HCT116 (cell line): Measurements from ENCODE around the gene PRKN. TPM values are rescaled to one million over a fixed set of nuclear protein-coding genes. Genes with fewer than 3 reads are reported as not detected.

Experiments used
- ATAC-seq: fragments of 200-7000 bp; cut with Tn5 transposase; 2 replicates; pipeline ENCODE4 v1.9.1; 2020; ENCODE audit warnings: mild to moderate bottlenecking, moderate library complexity
- BruUV-seq: library from RNA; stranded (reverse); fragments of 400-500 nt; replicated peaks from 2 replicates; lab custom pipeline; 2021; lab: Mats Ljungman, UMichigan
- CTCF ChIA-PET: fragments of 300-600 bp; sonication (Branson Sonifier 250); formaldehyde crosslinking; loops from one replicate; lab custom pipeline; 2021; ENCODE audit warnings: antibody characterized with exemption; lab: Charles Lee
- POLR2A ChIA-PET: fragments of 300-600, 350-600 bp; sonication (Branson Sonifier 250); formaldehyde crosslinking; loops from one replicate; lab custom pipeline; 2021; ENCODE audit warnings: antibody characterized with exemption; lab: Charles Lee
- RAD21 ChIA-PET, 2 experiments: fragments of 300-600 bp; sonication (Branson Sonifier 250); formaldehyde crosslinking; loops; one replicate each; lab custom pipeline; 2023; ENCODE audit warnings: low total read pairs in 2 of 2; ENCODE audit not compliant: uncharacterized antibody in 2 of 2, unreplicated experiment in 2 of 2, low non-redundant PET in 1 of 2; lab: Charles Lee
- DNase-seq: peaks from one replicate; pipeline ENCODE4 v3.0.0-alpha.2; 2010; ENCODE audit warnings: low read depth, low spot score
- H2AFZ ChIP-seq: fragments of 200-600 bp; shearing (Covaris generic), sonication (generic); 2 replicates; pipeline ENCODE4 v1.6.1; 2017; ENCODE audit warnings: low read depth, mixed run types, mixed read lengths, antibody characterized with exemption, low read length; ENCODE audit not compliant: poor library complexity, severe bottlenecking
- H3K27ac ChIP-seq: 2 replicates; pipeline ENCODE4 v1.5.1; 2012; ENCODE audit warnings: low read depth, low read length
- H3K27me3 ChIP-seq: fragments of 200-600 bp; sonication (generic); 2 replicates; pipeline ENCODE4 v1.6.1; 2016; ENCODE audit warnings: mixed run types, low read length, mixed read lengths; ENCODE audit not compliant: insufficient read depth
- H3K36me3 ChIP-seq, 2 experiments: fragments of 200-500 bp in 1 of 2; fragments of 200-600 bp in 1 of 2; sonication (Bioruptor generic) in 1 of 2; sonication (generic) in 1 of 2; 2 replicates each; pipeline versions ENCODE4 v1.5.1 to v1.6.1; 2014 to 2016; ENCODE audit warnings: low read length in 2 of 2, inconsistent platforms in 1 of 2, mixed read lengths in 1 of 2, mixed run types in 1 of 2; ENCODE audit not compliant: insufficient read depth in 2 of 2, control insufficient read depth in 1 of 2
- H3K4me1 ChIP-seq, 2 experiments: fragments of 200-600 bp in 1 of 2; sonication (generic) in 1 of 2; 2 replicates each; pipeline versions ENCODE4 v1.5.1 to v1.6.1; 2012 to 2017; ENCODE audit warnings: low read length in 2 of 2, inconsistent platforms in 1 of 2, mild to moderate bottlenecking in 1 of 2, mixed read lengths in 1 of 2, mixed run types in 1 of 2, moderate library complexity in 1 of 2; ENCODE audit not compliant: insufficient read depth in 2 of 2, control insufficient read depth in 1 of 2
- H3K4me2 ChIP-seq: fragments of 200-600 bp; sonication (generic); 2 replicates; pipeline ENCODE4 v1.6.1; 2017; ENCODE audit warnings: mixed run types, low read length, mixed read lengths
- H3K4me3 ChIP-seq, 2 experiments: fragments of 200-600 bp in 1 of 2; sonication (generic) in 1 of 2; replicated peaks in 1 of 2; 2 replicates each; pipeline ENCODE4 v1.5.1; 2011 to 2016; ENCODE audit warnings: low read length in 2 of 2, control low read depth in 1 of 2, low read depth in 1 of 2, mild to moderate bottlenecking in 1 of 2, mixed read lengths in 1 of 2, mixed run types in 1 of 2
- H3K79me2 ChIP-seq: fragments of 200-600 bp; sonication (generic); 2 replicates; pipeline ENCODE4 v1.6.1; 2017; ENCODE audit warnings: mild to moderate bottlenecking, mixed run types, low read length, moderate library complexity, mixed read lengths; ENCODE audit not compliant: insufficient read depth
- H3K9ac ChIP-seq: fragments of 200-600 bp; sonication (generic); 2 replicates; pipeline ENCODE4 v1.6.1; 2016; ENCODE audit warnings: low read length, mixed read lengths
- H3K9me2 ChIP-seq: fragments of 200-600 bp; sonication (generic), shearing (Covaris generic); 2 replicates; pipeline ENCODE4 v1.6.1; 2017; ENCODE audit warnings: mixed run types, mild to moderate bottlenecking, moderate library complexity; ENCODE audit not compliant: insufficient read depth
- H3K9me3 ChIP-seq, 2 experiments: fragments of 200-500 bp in 1 of 2; fragments of 200-600 bp in 1 of 2; sonication (Bioruptor generic) in 1 of 2; sonication (generic) in 1 of 2; 2 replicates each; pipeline ENCODE4 v1.6.1; 2014 to 2017; ENCODE audit warnings: low read length in 2 of 2, mixed read lengths in 2 of 2, inconsistent platforms in 1 of 2, low read depth in 1 of 2, mild to moderate bottlenecking in 1 of 2, mixed run types in 1 of 2, moderate library complexity in 1 of 2; ENCODE audit not compliant: control insufficient read depth in 1 of 2, insufficient read depth in 1 of 2
- H4K20me1 ChIP-seq: fragments of 200-600 bp; sonication (generic), shearing (Covaris generic); 2 replicates; pipeline ENCODE4 v1.6.1; 2017; ENCODE audit warnings: mixed run types, mild to moderate bottlenecking, moderate library complexity; ENCODE audit not compliant: insufficient read depth
- CBX3 ChIP-seq: IDR thresholded peaks from 2 replicates; pipeline ENCODE4 v1.6.1; 2012; ENCODE audit warnings: low read depth
- CEBPB ChIP-seq: IDR thresholded peaks from 2 replicates; pipeline ENCODE4 v1.6.1; 2012; ENCODE audit warnings: low read depth
- CTCF ChIP-seq, 3 experiments: fragments of 200-600 bp in 1 of 3; sonication (generic) in 1 of 3; IDR thresholded peaks in 2 of 3; conservative IDR thresholded peaks in 1 of 3; 2 replicates each; pipeline ENCODE4 v1.5.1; 2012 to 2017; ENCODE audit warnings: low read depth in 2 of 3, low read length in 2 of 3, antibody characterized with exemption in 1 of 3, borderline replicate concordance in 1 of 3, control low read depth in 1 of 3, mild to moderate bottlenecking in 1 of 3, mixed read lengths in 1 of 3, mixed run types in 1 of 3, moderate library complexity in 1 of 3; ENCODE audit not compliant: insufficient read depth in 1 of 3
- EZH2phosphoT487 ChIP-seq: fragments of 200-600 bp; IDR thresholded peaks from 2 replicates; pipeline ENCODE4 v1.6.1; 2018; ENCODE audit warnings: antibody characterized with exemption, borderline replicate concordance
- REST ChIP-seq: IDR thresholded peaks from 2 replicates; pipeline ENCODE4 v1.6.1; 2012; ENCODE audit warnings: low read depth
- ZNF274 ChIP-seq: fragments of 200-500 bp; sonication (Bioruptor generic); IDR thresholded peaks from 2 replicates; pipeline ENCODE4 v1.6.1; 2014; ENCODE audit warnings: mild to moderate bottlenecking, low read depth, low read length, inconsistent platforms
- intact Hi-C: fragments of 100-400 bp; cut with micrococcal nuclease; formaldehyde crosslinking; loops from 2 replicates; pipeline ENCODE4 v1.10.0; 2022
- total RNA-seq: library from RNA; stranded (reverse); gene quantifications from one replicate; pipeline ENCODE4 v1.2.1, GENCODE V29; 2021; ENCODE audit not compliant: unreplicated experiment
- TF ChIP-seq, protein P1 (sequence below): IDR thresholded peaks from 2 replicates; pipeline ENCODE4 v1.6.1; 2012

The PRKN gene
- total RNA-seq, 1 experiment from 2014 or later: 2.6 TPM

GRCh38 chr6:162770136-162770535 is 42.6 kb upstream of the PRKN start:
- POLR2A ChIA-PET: no interaction called here
- Histone ChIP-seq H3K9me2 (0 out of 2 replicates have a peak, but pooled peaks cover 4% of the 10 kb centered on the region), H3K36me3 (no peaks in the 10 kb centered on the region), H3K9ac (no peak overlapping the region), H4K20me1 (no peaks in the 10 kb centered on the region), H2AFZ (no peak overlapping the region), H3K4me1 (no peaks in the 10 kb centered on the region), H3K27me3 (no peaks in the 10 kb centered on the region), H3K4me2 (no peak overlapping the region), H3K9me3 (no peaks in the 10 kb centered on the region), H3K4me3 (no peak overlapping the region), H3K27ac (no peak overlapping the region), H3K79me2 (no peaks in the 10 kb centered on the region)
- ATAC-seq (no peak), DNase-seq (no peak)
- RAD21 ChIA-PET: no interaction called here
- BruUV-seq: no TSS peak
- CTCF ChIA-PET: no interaction called here
- intact Hi-C loops: no loop called here
- TF ChIP-seq CBX3 (no peak), ZNF274 (no peak), REST (no peak), CTCF (IDR thresholded peaks at IDR 0.05 in 2 of 3, conservative IDR thresholded peaks at IDR 0.05 in 1 of 3; ENCODE audit: borderline replicate concordance in 1 of 3, insufficient read depth in 1 of 3, low read depth in 2 of 3, low read length in 2 of 3) (no peak), CEBPB (no peak), EZH2phosphoT487 (no peak)
- TF ChIP-seq, protein P1, sequence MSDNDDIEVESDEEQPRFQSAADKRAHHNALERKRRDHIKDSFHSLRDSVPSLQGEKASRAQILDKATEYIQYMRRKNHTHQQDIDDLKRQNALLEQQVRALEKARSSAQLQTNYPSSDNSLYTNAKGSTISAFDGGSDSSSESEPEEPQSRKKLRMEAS: no peak
